Esophagus squamous epithelium (tissue), 5 donors: ENCODE data around the gene TMUB1. TPM values are rescaled to one million over a fixed set of nuclear protein-coding genes. Genes with fewer than 3 reads are reported as not detected.
A peak's percentile ranks its signal among the peaks of the same experiment; 100 is the strongest.

Experiments
- DNase-seq: peaks from one replicate; lab custom pipeline; 2025; lab: John Stamatoyannopoulos, UW
- H3K27ac ChIP-seq, 4 donors: fragments of 200-600 bp; sonication (generic); one replicate each; pipeline ENCODE4 v1.5.1; 2016 to 2019; ENCODE audit warnings: mild to moderate bottlenecking in 1 of 4
- H3K27me3 ChIP-seq, 4 donors: fragments of 200-600 bp; sonication (generic); 1 replicate in 3 of 4; 2 replicates in 1 of 4; pipeline versions ENCODE4 v1.5.1 to v1.6.0; 2017 to 2021; ENCODE audit warnings: antibody characterized with exemption in 1 of 4
- H3K36me3 ChIP-seq, 3 donors: fragments of 200-600 bp; sonication (generic); one replicate each; pipeline ENCODE4 v1.5.1; 2016 to 2019
- H3K4me1 ChIP-seq, 3 donors: fragments of 200-600 bp; sonication (generic); one replicate each; pipeline ENCODE4 v1.5.1; 2017 to 2019
- H3K4me3 ChIP-seq, 4 donors: fragments of 200-600 bp; sonication (generic); 1 replicate in 3 of 4; 2 replicates in 1 of 4; pipeline ENCODE4 v1.5.1; 2016 to 2019; ENCODE audit warnings: mild to moderate bottlenecking in 2 of 4, moderate library complexity in 1 of 4
- H3K9me3 ChIP-seq, 3 donors: fragments of 200-600 bp; sonication (generic); one replicate each; pipeline ENCODE4 v1.5.1; 2016 to 2019
- POLR2A ChIP-seq, 4 donors: fragments of 450-650 bp; IDR thresholded peaks; one replicate each; pipeline ENCODE4 v1.6.1; 2017; ENCODE audit warnings: antibody characterized with exemption in 4 of 4, mild to moderate bottlenecking in 4 of 4, moderate library complexity in 3 of 4
- WGBS, 2 donors: methylation state at CpG; one replicate each; pipeline ENCODE4 v1.1.5; 2018; 5-methylcytosine and 5-hydroxymethylcytosine counted together
- intact Hi-C: fragments of 100-400 bp; cut with DNase I; formaldehyde crosslinking; loops from one replicate; pipeline ENCODE4 v1.15.0; 2022
- total RNA-seq, 4 donors: library from RNA; depleted of rRNA; stranded (reverse); fragments of >200 nt; gene quantifications; one replicate each; pipeline ENCODE4 v1.1.0, GENCODE V29; 2016
- TF ChIP-seq, protein P1 (sequence below), 6 experiments: fragments of 450-650 bp in 4 of 6; fragments of 200-600 bp in 2 of 6; sonication (generic) in 2 of 6; IDR thresholded peaks; one replicate each; pipeline ENCODE4 v1.5.1; 2016 to 2019; ENCODE audit warnings: antibody characterized with exemption in 6 of 6, mild to moderate bottlenecking in 4 of 6, moderate library complexity in 4 of 6
- donor health status: DM: yes; HTN: yes; CAD: no.

Gene TMUB1
- total RNA-seq, 4 donors from 2014 or later: 28.4 to 51.0 (median 35.2) TPM

DNA sequence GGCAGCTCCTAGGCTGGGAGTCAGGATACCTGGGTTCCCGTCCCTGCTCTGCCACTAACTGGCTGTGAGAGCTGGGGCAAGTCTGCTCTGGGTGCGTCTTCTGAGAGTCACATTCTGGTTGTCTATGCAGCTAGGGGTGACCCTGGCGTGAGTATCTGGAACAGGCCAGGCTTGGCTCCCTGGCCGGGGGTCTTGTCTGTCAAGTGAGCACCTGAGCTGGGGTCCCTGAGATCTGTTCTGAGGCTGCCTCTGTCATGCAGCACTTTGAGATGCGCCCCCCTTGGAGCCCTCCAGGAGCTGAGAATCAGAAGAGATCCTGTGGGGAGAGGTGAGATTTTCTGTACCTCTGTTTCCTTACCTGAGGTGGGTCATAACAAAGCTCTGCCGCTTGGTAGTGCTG, 10.5 kb upstream of the TMUB1 start:
- TF ChIP-seq, protein P1, sequence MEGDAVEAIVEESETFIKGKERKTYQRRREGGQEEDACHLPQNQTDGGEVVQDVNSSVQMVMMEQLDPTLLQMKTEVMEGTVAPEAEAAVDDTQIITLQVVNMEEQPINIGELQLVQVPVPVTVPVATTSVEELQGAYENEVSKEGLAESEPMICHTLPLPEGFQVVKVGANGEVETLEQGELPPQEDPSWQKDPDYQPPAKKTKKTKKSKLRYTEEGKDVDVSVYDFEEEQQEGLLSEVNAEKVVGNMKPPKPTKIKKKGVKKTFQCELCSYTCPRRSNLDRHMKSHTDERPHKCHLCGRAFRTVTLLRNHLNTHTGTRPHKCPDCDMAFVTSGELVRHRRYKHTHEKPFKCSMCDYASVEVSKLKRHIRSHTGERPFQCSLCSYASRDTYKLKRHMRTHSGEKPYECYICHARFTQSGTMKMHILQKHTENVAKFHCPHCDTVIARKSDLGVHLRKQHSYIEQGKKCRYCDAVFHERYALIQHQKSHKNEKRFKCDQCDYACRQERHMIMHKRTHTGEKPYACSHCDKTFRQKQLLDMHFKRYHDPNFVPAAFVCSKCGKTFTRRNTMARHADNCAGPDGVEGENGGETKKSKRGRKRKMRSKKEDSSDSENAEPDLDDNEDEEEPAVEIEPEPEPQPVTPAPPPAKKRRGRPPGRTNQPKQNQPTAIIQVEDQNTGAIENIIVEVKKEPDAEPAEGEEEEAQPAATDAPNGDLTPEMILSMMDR (IDR thresholded peaks at IDR 0.05): no peak
- TF ChIP-seq POLR2A (IDR thresholded peaks at IDR 0.05): no peak
- no peak overlapping the region for H3K27ac ChIP-seq
- intact Hi-C loops: no loop called here
- no peak overlapping the region for H3K4me3 ChIP-seq
- H3K27me3 ChIP-seq: no peaks in the 10 kb centered on the region
- peaks cover 0 to 7% (median 0%) of the 10 kb centered on the region in 3 donors for H3K36me3 ChIP-seq
- WGBS, 2 donors: 96 to 100% methylated on average over 1 to 6 of the region's 6 CpGs
- peaks cover 13 to 48% (median 21%) of the 10 kb centered on the region in 3 donors for H3K4me1 ChIP-seq
- H3K9me3 ChIP-seq: no peaks in the 10 kb centered on the region
- DNase-seq: no peak

DNA sequence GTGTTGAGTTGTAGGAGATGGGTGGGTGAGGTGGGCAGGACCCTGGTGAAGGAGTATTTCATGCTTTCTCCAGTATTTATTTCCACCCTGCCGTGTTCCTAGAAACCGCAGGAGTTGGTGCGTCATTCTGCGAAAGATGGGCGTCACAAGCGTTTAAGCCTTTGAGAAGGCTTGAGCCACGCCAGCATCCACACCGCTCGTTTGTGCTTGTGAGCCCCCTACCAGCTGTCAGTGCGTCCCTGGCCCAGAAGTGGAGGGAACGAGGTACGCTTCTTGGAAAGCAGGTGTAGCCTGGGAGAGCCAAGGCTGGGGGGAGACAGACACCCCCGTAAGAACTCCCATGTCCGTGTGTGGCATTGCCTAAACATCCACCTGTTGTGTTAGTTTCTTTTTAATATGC, 8.7 kb upstream of the TMUB1 start:
- Histone ChIP-seq H3K27me3 (no peaks in the 10 kb centered on the region), H3K36me3 (peaks cover 0 to 7% (median 0%) of the 10 kb centered on the region in 3 donors), H3K9me3 (no peaks in the 10 kb centered on the region), H3K4me1 (peaks cover 28 to 65% (median 33%) of the 10 kb centered on the region in 3 donors), H3K27ac (no peak overlapping the region), H3K4me3 (no peak overlapping the region)
- DNase-seq: no peak
- no peak for TF ChIP-seq POLR2A (IDR thresholded peaks at IDR 0.05)
- intact Hi-C loops: no loop called here
- WGBS, 2 donors: 88 to 90% methylated on average over 11 to 14 of the region's 14 CpGs

DNA sequence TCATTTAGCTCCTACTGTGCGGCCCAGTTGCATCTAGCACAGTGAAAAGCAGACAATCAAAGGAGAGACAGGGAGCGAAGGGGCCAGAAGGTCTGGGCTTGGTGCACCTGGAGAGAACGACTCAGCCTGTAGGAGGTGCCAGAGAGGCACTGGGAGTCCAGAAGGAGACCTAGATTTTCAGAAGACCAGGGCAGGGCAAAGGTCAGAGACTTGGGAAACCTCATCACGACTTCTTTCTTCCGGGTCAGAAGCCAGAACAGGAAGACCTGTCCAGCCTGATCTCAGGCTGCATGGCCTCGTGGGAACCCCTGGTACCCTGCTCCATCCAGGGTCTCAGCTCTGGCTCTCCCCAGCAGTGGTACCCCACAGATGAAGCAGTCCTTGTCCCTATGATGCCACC, 8.1 kb upstream of the TMUB1 start:
- TF ChIP-seq POLR2A (IDR thresholded peaks at IDR 0.05): no peak
- TF ChIP-seq, protein P1 (IDR thresholded peaks at IDR 0.05): peak in 4 of 6 experiments; percentile 9 to 54 (median 14)
- H3K4me1 ChIP-seq: peaks cover 28 to 67% (median 33%) of the 10 kb centered on the region in 3 donors
- H3K9me3 ChIP-seq: no peaks in the 10 kb centered on the region
- H3K36me3 ChIP-seq: peaks cover 0 to 7% (median 0%) of the 10 kb centered on the region in 3 donors
- H3K4me3 ChIP-seq: no peak overlapping the region
- no peaks in the 10 kb centered on the region for H3K27me3 ChIP-seq
- no peak for DNase-seq
- 61 to 62% methylated on average over 5 to 6 of the region's 6 CpGs for WGBS, 2 donors
- intact Hi-C loops: no loop called here
- no peak overlapping the region for H3K27ac ChIP-seq

DNA sequence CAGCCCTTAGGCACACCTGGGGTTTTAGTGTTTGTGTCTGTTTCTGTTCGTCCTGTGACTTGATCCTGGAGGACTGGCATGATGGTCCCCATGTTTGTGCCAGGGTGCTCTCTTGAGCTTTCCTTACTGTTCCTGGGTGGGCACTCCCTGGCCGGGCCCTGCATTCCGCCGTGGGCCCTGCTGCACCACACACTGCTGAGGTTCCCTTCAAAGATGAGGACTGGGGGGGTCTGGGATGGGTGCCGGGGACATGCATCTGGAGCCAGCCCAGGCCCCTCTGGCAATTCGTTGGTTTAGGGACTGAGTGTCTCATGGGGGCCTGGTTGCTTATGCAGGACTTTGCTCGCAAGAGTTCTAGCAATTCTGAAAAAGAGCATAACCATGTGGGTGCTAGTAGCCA, 7.7 kb upstream of the TMUB1 start:
- peaks cover 0 to 7% (median 0%) of the 10 kb centered on the region in 3 donors for H3K36me3 ChIP-seq
- DNase-seq: no peak
- no peak overlapping the region for H3K27ac ChIP-seq
- intact Hi-C loops: no loop called here
- TF ChIP-seq, protein P1 (IDR thresholded peaks at IDR 0.05): no peak
- TF ChIP-seq POLR2A (IDR thresholded peaks at IDR 0.05): no peak
- no peaks in the 10 kb centered on the region for H3K9me3 ChIP-seq
- peaks cover 28 to 67% (median 33%) of the 10 kb centered on the region in 3 donors for H3K4me1 ChIP-seq
- H3K4me3 ChIP-seq: no peak overlapping the region
- WGBS, 2 donors: 77 to 79% methylated on average over 1 to 4 of the region's 7 CpGs
- H3K27me3 ChIP-seq: no peaks in the 10 kb centered on the region

DNA sequence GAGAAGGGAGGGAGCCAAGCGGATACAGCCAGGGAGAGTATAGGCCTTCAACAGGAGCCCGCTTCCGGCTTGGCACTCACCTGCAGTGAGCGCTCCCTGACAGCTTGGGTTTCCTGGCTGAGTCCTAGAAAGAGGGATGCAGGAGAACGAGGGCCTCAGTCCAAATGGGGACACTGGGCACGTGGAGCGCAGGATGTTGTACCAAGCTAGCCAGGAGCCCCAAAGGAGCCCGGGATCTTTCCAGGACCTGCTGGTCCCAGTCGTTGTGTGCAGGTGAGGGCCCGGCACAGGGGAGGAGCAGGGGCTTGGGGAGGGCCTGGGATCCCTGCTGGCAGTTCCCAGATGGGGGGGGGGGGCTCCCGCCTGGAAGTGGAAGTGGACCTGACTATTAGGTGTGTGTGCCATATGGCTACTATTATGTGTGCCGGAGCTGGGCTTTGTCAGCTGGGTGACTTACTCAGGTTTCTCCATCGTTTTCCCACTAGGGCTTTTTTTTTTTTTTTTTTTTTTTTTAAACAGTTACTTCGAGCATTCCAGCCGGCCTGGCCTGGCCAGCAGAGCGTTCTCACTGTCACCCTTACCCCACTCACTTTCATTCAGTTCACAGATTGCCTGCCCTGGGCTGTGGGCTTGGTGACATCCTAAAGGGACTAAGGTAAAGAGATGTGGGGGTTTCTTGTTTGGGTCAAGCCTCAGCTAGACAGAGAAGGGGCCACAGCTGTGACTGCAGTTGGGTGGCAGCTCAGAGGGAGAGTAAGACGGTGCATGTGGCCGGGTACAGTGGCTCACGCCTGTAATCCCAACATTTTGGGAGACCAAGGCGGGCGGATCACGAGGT, 6.8 kb upstream of the TMUB1 start:
- Histone ChIP-seq H3K9me3 (no peaks in the 10 kb centered on the region), H3K36me3 (peaks cover 0 to 7% (median 0%) of the 10 kb centered on the region in 3 donors), H3K4me3 (peak overlapping the region in 2 of 4 donors; percentile 74 to 94), H3K27me3 (no peaks in the 10 kb centered on the region), H3K4me1 (peaks cover 31 to 73% (median 41%) of the 10 kb centered on the region in 3 donors), H3K27ac (peak overlapping the region; percentile 67 to 93 (median 84))
- intact Hi-C loops: no loop called here
- 83 to 84% methylated on average over 9 to 14 of the region's 22 CpGs for WGBS, 2 donors
- no peak for DNase-seq
- TF ChIP-seq POLR2A (IDR thresholded peaks at IDR 0.05): no peak
- TF ChIP-seq, protein P1 (IDR thresholded peaks at IDR 0.05): no peak
